Panc1 (cell line): Measurements from ENCODE around the gene HES6. TPM values are rescaled to one million over a fixed set of nuclear protein-coding genes. Genes with fewer than 3 reads are reported as not detected.
A peak's percentile ranks its signal among the peaks of the same experiment; 100 is the strongest.

Experiments used
- ATAC-seq: fragments of 200-7000 bp; cut with Tn5 transposase; 2 replicates; pipeline ENCODE4 v1.9.1; 2020; ENCODE audit warnings: mild to moderate bottlenecking, moderate library complexity
- BruUV-seq: library from RNA; stranded (reverse); fragments of 400-500 nt; replicated peaks from 2 replicates; lab custom pipeline; 2021; lab: Mats Ljungman, UMichigan
- CTCF ChIA-PET: fragments of 300-600 bp; sonication (Branson Sonifier 250); formaldehyde crosslinking; loops from one replicate; lab custom pipeline; 2022; ENCODE audit warnings: antibody characterized with exemption; lab: Charles Lee
- POLR2A ChIA-PET: fragments of 300-600 bp; sonication (Branson Sonifier 250); formaldehyde crosslinking; loops from one replicate; lab custom pipeline; 2022; ENCODE audit warnings: antibody characterized with exemption; lab: Charles Lee
- DNase-seq: peaks from one replicate; pipeline ENCODE4 v3.0.0-alpha.2; 2010; ENCODE audit warnings: low read depth, low spot score
- H3K27ac ChIP-seq: 2 replicates; pipeline ENCODE4 v1.5.1; 2011; ENCODE audit warnings: mild to moderate bottlenecking, low read length, inconsistent platforms
- H3K27me3 ChIP-seq: fragments of 200-500 bp; sonication (Bioruptor generic); 2 replicates; pipeline ENCODE4 v1.6.0; 2014; ENCODE audit warnings: low read length, inconsistent platforms; ENCODE audit not compliant: control insufficient read depth, insufficient read depth
- H3K36me3 ChIP-seq: fragments of 200-500 bp; sonication (Bioruptor generic); 2 replicates; pipeline ENCODE4 v1.5.1; 2014; ENCODE audit warnings: inconsistent platforms, mild to moderate bottlenecking, low read length, moderate library complexity; ENCODE audit not compliant: control insufficient read depth, insufficient read depth
- H3K4me1 ChIP-seq: 2 replicates; pipeline ENCODE4 v1.5.1; 2011; ENCODE audit warnings: inconsistent platforms, mild to moderate bottlenecking, low read length, moderate library complexity; ENCODE audit not compliant: control insufficient read depth, insufficient read depth
- H3K4me3 ChIP-seq, 2 experiments: 2 replicates each; pipeline ENCODE4 v1.5.1; 2011 to 2012; ENCODE audit warnings: low read depth in 2 of 2, low read length in 2 of 2, mild to moderate bottlenecking in 2 of 2, inconsistent platforms in 1 of 2, moderate library complexity in 1 of 2
- H3K9me3 ChIP-seq: fragments of 200-500 bp; sonication (Bioruptor generic); 2 replicates; pipeline ENCODE4 v1.5.1; 2014; ENCODE audit warnings: low read depth, mild to moderate bottlenecking, inconsistent platforms, low read length, moderate library complexity; ENCODE audit not compliant: control insufficient read depth, insufficient read depth
- POLR2AphosphoS5 ChIP-seq: IDR thresholded peaks from 2 replicates; pipeline ENCODE4 v1.6.1; 2012; ENCODE audit warnings: mild to moderate bottlenecking, low read depth, low read length, moderate library complexity
- SIN3A ChIP-seq: IDR thresholded peaks from 2 replicates; pipeline ENCODE4 v1.6.1; 2012; ENCODE audit warnings: low read depth, mild to moderate bottlenecking, low read length, moderate library complexity, borderline replicate concordance; ENCODE audit not compliant: insufficient read depth
- TCF7L2 ChIP-seq: IDR thresholded peaks from 2 replicates; pipeline ENCODE4 v1.6.1; 2011; ENCODE audit warnings: mild to moderate bottlenecking, low read depth, low read length, inconsistent platforms
- in situ Hi-C: cut with HindIII; loops from 2 replicates; pipeline ENCODE4 v1.10.0; 2016; ENCODE audit warnings: low sequenced_read_pairs, low pct_unique_long_range_greater_than_20kb
- intact Hi-C: fragments of 100-400 bp; cut with micrococcal nuclease; formaldehyde crosslinking; loops from one replicate; pipeline ENCODE4 v1.10.0; 2022; ENCODE audit not compliant: unreplicated experiment
- total RNA-seq: library from RNA; stranded (reverse); gene quantifications from one replicate; pipeline ENCODE4 v1.2.1, GENCODE V29; 2021; ENCODE audit not compliant: unreplicated experiment
- TF ChIP-seq, protein P1 (sequence below), 2 experiments: IDR thresholded peaks; 2 replicates each; pipeline ENCODE4 v1.6.1; 2011 to 2012; ENCODE audit warnings: low read depth in 2 of 2, control low read depth in 1 of 2, low read length in 1 of 2, mild to moderate bottlenecking in 1 of 2, moderate library complexity in 1 of 2; ENCODE audit not compliant: insufficient read depth in 1 of 2
- TF ChIP-seq, protein P2 (sequence below): fragments of 450-650 bp; IDR thresholded peaks from 2 replicates; pipeline ENCODE4 v1.5.1; 2017; ENCODE audit warnings: mild to moderate bottlenecking

HES6 gene
- total RNA-seq, 1 experiment from 2014 or later: 42.0 TPM

DNA sequence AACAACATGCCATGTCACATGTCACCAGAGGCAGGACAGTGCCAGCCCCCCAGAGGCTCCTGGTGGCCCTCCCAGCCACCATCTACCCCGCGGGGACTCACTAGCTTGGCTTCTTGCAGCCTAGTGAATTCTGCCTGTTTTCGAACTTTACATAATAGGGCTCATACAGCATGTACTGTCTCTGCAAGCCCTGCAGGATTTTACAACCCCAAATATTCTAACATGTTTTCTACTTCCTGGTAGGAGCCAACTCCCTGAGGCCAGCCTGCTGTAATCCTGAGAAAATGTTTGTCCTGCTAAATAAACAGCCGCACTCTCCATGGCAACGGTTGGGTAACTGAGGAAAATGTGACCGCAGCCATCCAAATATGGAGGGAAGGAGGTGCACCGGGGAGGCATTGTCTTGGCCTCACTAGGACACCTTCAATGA lies 45.8 kb upstream of the HES6 start:
- Histone ChIP-seq H3K4me3 (peak overlapping the region in 1 of 2 experiments; percentile 87; a peak in 2 of 4 replicates), H3K9me3 (no peaks in the 10 kb centered on the region), H3K27me3 (no peaks in the 10 kb centered on the region), H3K36me3 (no peaks in the 10 kb centered on the region; the same call in 1 of the 2 replicates), H3K4me1 (peaks cover 35% of the 10 kb centered on the region), H3K27ac (peak overlapping the region; percentile 89)
- ATAC-seq: no peak
- 0 out of 2 replicates have a peak, but pooled peaks have one; percentile 19 for TF ChIP-seq SIN3A
- TF ChIP-seq, protein P1, sequence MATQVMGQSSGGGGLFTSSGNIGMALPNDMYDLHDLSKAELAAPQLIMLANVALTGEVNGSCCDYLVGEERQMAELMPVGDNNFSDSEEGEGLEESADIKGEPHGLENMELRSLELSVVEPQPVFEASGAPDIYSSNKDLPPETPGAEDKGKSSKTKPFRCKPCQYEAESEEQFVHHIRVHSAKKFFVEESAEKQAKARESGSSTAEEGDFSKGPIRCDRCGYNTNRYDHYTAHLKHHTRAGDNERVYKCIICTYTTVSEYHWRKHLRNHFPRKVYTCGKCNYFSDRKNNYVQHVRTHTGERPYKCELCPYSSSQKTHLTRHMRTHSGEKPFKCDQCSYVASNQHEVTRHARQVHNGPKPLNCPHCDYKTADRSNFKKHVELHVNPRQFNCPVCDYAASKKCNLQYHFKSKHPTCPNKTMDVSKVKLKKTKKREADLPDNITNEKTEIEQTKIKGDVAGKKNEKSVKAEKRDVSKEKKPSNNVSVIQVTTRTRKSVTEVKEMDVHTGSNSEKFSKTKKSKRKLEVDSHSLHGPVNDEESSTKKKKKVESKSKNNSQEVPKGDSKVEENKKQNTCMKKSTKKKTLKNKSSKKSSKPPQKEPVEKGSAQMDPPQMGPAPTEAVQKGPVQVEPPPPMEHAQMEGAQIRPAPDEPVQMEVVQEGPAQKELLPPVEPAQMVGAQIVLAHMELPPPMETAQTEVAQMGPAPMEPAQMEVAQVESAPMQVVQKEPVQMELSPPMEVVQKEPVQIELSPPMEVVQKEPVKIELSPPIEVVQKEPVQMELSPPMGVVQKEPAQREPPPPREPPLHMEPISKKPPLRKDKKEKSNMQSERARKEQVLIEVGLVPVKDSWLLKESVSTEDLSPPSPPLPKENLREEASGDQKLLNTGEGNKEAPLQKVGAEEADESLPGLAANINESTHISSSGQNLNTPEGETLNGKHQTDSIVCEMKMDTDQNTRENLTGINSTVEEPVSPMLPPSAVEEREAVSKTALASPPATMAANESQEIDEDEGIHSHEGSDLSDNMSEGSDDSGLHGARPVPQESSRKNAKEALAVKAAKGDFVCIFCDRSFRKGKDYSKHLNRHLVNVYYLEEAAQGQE (IDR thresholded peaks at IDR 0.05; ENCODE audit: insufficient read depth in 1 of 2, low read depth in 2 of 2, low read length in 1 of 2): no peak
- BruUV-seq: no TSS peak
- ChIA-PET POLR2A (no interaction called here), CTCF (no interaction called here)
- DNase-seq: no peak
- in situ Hi-C loops (no loop called here), intact Hi-C loops (no loop called here)

DNA sequence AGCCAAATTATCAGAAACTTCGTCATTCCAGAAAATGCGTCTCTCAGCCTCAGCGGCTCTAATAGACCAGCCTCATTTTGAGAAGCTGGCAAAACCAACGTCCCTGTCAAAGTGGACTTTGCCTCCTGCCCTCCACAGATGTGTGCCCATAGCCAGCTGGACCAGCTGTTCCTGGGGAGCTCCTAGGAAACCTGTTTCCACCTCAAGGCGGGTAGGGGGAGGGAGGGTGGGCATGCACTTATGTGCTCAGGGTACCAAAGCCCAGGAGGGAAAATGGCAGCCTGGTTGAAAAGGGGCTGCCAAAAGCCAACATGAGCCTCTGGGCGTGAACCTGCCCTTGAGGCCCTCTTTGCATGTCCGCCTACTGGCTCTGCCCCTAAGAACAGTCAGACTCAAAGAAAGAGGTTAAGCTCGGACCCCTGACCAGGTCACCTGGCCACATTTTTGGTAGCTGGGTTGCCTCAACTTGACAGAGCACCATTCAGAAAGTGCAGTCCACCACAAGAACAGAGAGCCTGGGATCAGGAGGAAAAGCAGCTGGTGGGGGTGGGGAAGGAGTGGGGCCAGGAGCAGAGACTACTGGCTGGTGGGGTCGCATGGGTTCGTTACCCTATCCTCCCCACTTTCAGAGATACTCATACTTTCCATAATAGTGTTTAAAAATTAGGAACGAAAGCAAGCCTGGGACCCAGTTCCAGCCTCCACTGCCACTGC lies 45.1 kb upstream of the HES6 start:
- H3K4me3 ChIP-seq: no peak overlapping the region; a peak in 1 of 4 replicates
- no TSS peak for BruUV-seq
- no peak for TF ChIP-seq TCF7L2
- TF ChIP-seq, protein P2, sequence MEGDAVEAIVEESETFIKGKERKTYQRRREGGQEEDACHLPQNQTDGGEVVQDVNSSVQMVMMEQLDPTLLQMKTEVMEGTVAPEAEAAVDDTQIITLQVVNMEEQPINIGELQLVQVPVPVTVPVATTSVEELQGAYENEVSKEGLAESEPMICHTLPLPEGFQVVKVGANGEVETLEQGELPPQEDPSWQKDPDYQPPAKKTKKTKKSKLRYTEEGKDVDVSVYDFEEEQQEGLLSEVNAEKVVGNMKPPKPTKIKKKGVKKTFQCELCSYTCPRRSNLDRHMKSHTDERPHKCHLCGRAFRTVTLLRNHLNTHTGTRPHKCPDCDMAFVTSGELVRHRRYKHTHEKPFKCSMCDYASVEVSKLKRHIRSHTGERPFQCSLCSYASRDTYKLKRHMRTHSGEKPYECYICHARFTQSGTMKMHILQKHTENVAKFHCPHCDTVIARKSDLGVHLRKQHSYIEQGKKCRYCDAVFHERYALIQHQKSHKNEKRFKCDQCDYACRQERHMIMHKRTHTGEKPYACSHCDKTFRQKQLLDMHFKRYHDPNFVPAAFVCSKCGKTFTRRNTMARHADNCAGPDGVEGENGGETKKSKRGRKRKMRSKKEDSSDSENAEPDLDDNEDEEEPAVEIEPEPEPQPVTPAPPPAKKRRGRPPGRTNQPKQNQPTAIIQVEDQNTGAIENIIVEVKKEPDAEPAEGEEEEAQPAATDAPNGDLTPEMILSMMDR: no peak
- TF ChIP-seq, protein P1 (IDR thresholded peaks at IDR 0.05; ENCODE audit: insufficient read depth in 1 of 2, low read depth in 2 of 2, low read length in 1 of 2): no peak
- no peak for TF ChIP-seq POLR2AphosphoS5
- TF ChIP-seq SIN3A: no peak
- no peak for ATAC-seq
- no peaks in the 10 kb centered on the region for H3K9me3 ChIP-seq
- intact Hi-C loops: no loop called here
- ChIA-PET CTCF (no interaction called here), POLR2A (no interaction called here)
- peaks cover 35% of the 10 kb centered on the region for H3K4me1 ChIP-seq
- H3K27ac ChIP-seq: peak overlapping the region; percentile 89
- H3K36me3 ChIP-seq: no peaks in the 10 kb centered on the region; the same call in 1 of the 2 replicates
- in situ Hi-C loops: no loop called here
- H3K27me3 ChIP-seq: no peaks in the 10 kb centered on the region
- no peak for DNase-seq
